ENCODE data around the gene ZNF277. TPM values are rescaled to one million over a fixed set of nuclear protein-coding genes. Genes with fewer than 3 reads are reported as not detected.

The ZNF277 gene
- total and polyA plus RNA-seq, 2 experiments from 2014 or later = 10.0 to 34.6 TPM

- no peaks in the 10 kb centered on the region for H4K20me1 ChIP-seq (ENCODE audit: insufficient read depth, poor library complexity, severe bottlenecking)
- no peaks in the 10 kb centered on the region for H3K36me3 ChIP-seq (replicated peaks; ENCODE audit: insufficient read depth, low read depth)
- no peak for DNase-seq (ENCODE audit: low spot score)
- H3K4me1 ChIP-seq (ENCODE audit: insufficient read depth) = no peaks in the 10 kb centered on the region
- H3K9me3 ChIP-seq (ENCODE audit: low read depth) = no peaks in the 10 kb centered on the region
- TF ChIP-seq, protein P1, sequence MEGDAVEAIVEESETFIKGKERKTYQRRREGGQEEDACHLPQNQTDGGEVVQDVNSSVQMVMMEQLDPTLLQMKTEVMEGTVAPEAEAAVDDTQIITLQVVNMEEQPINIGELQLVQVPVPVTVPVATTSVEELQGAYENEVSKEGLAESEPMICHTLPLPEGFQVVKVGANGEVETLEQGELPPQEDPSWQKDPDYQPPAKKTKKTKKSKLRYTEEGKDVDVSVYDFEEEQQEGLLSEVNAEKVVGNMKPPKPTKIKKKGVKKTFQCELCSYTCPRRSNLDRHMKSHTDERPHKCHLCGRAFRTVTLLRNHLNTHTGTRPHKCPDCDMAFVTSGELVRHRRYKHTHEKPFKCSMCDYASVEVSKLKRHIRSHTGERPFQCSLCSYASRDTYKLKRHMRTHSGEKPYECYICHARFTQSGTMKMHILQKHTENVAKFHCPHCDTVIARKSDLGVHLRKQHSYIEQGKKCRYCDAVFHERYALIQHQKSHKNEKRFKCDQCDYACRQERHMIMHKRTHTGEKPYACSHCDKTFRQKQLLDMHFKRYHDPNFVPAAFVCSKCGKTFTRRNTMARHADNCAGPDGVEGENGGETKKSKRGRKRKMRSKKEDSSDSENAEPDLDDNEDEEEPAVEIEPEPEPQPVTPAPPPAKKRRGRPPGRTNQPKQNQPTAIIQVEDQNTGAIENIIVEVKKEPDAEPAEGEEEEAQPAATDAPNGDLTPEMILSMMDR (IDR thresholded peaks at IDR 0.05; ENCODE audit: poor library complexity) = no peak
- TF ChIP-seq EZH2phosphoT487 (IDR thresholded peaks at IDR 0.05; ENCODE audit: low read depth, severe bottlenecking, unreplicated experiment) = no peak
- TF ChIP-seq EZH2 (IDR thresholded peaks at IDR 0.05; ENCODE audit: borderline replicate concordance) = no peak
- H2AFZ ChIP-seq = no peak overlapping the region
- H3K4me3 ChIP-seq = no peak overlapping the region
- H3K9me2 ChIP-seq (replicated peaks; ENCODE audit: insufficient read depth) = no peaks in the 10 kb centered on the region
- H3K27me3 ChIP-seq = no peaks in the 10 kb centered on the region
- WGBS (ENCODE audit: low lambda C conversion rate, missing lambda C conversion rate) = 58% methylated on average over 2 of the region's 2 CpGs
- H3K27ac ChIP-seq = no peak overlapping the region
- peaks cover 30% of the 10 kb centered on the region for H3K79me2 ChIP-seq
- H3K4me2 ChIP-seq = no peak overlapping the region
These were observed 30.1 kb downstream of the ZNF277 start for GRCh38 chr7:112236597-112236996.

GRCh38 chr7:112238330-112238729 is 31.8 kb downstream of the ZNF277 start:
- H3K9me2 ChIP-seq (replicated peaks; ENCODE audit: insufficient read depth) = no peaks in the 10 kb centered on the region
- 100% methylated on average over 3 of the region's 3 CpGs for WGBS (ENCODE audit: low lambda C conversion rate, missing lambda C conversion rate)
- peaks cover 30% of the 10 kb centered on the region for H3K79me2 ChIP-seq
- no peak overlapping the region for H3K4me3 ChIP-seq
- H3K36me3 ChIP-seq (replicated peaks; ENCODE audit: insufficient read depth, low read depth) = no peaks in the 10 kb centered on the region
- no peaks in the 10 kb centered on the region for H3K27me3 ChIP-seq
- H3K4me2 ChIP-seq = no peak overlapping the region
- no peak overlapping the region for H3K27ac ChIP-seq
- TF ChIP-seq EZH2 (IDR thresholded peaks at IDR 0.05; ENCODE audit: borderline replicate concordance) (no peak), EZH2phosphoT487 (IDR thresholded peaks at IDR 0.05; ENCODE audit: low read depth, severe bottlenecking, unreplicated experiment) (no peak)
- TF ChIP-seq, protein P1 (IDR thresholded peaks at IDR 0.05; ENCODE audit: poor library complexity) = no peak
- no peak overlapping the region for H2AFZ ChIP-seq
- no peak for DNase-seq (ENCODE audit: low spot score)
- H3K4me1 ChIP-seq (ENCODE audit: insufficient read depth) = no peaks in the 10 kb centered on the region
- no peaks in the 10 kb centered on the region for H4K20me1 ChIP-seq (ENCODE audit: insufficient read depth, poor library complexity, severe bottlenecking)
- H3K9me3 ChIP-seq (ENCODE audit: low read depth) = no peaks in the 10 kb centered on the region

DNA sequence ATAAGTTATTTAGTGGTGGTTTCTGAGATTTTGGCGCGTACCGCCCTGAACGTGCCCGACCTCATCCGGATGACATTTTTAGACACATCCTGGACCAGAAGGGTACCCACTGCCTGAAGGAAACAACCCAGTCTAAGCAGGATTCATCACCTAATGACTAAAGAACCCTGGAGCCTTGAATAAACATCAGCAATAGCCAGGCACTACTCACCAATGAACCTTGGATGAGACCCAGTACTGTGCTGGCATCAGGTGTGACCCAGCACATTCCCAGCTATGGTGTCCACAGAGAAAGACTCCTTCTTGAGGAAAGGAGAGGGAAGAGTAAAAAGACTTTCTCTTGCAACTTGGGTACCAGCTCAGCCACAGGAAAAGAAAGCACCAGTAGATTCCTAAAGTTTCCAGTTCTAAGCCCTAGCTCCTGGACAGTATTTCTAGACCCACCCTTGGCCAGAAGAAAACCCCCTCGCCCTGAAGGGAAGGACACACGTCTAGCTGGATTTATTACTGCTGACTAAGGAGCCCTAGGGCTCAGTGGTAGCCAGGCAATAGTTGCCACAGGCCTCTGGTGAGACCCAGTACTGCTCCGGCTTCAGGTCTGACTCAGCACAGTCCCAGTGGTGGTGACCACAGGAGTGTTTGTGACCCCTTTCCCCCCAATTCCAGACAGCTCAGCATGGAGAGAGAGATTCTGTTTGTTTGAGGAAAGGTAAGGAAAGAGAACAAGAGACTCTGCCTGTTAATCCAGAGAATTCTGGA is 32.5 kb downstream of the ZNF277 start:
- H3K4me2 ChIP-seq = no peak overlapping the region
- H3K79me2 ChIP-seq = peaks cover 25% of the 10 kb centered on the region
- H3K27ac ChIP-seq = no peak overlapping the region
- TF ChIP-seq, protein P1 (IDR thresholded peaks at IDR 0.05; ENCODE audit: poor library complexity) = no peak
- no peak for TF ChIP-seq EZH2 (IDR thresholded peaks at IDR 0.05; ENCODE audit: borderline replicate concordance)
- no peak for TF ChIP-seq EZH2phosphoT487 (IDR thresholded peaks at IDR 0.05; ENCODE audit: low read depth, severe bottlenecking, unreplicated experiment)
- WGBS (ENCODE audit: low lambda C conversion rate, missing lambda C conversion rate) = 94% methylated on average over 9 of the region's 9 CpGs
- H4K20me1 ChIP-seq (ENCODE audit: insufficient read depth, poor library complexity, severe bottlenecking) = no peaks in the 10 kb centered on the region
- H3K36me3 ChIP-seq (replicated peaks; ENCODE audit: insufficient read depth, low read depth) = no peaks in the 10 kb centered on the region
- no peak overlapping the region for H3K4me3 ChIP-seq
- no peaks in the 10 kb centered on the region for H3K9me3 ChIP-seq (ENCODE audit: low read depth)
- no peaks in the 10 kb centered on the region for H3K4me1 ChIP-seq (ENCODE audit: insufficient read depth)
- no peak overlapping the region for H2AFZ ChIP-seq
- no peaks in the 10 kb centered on the region for H3K9me2 ChIP-seq (replicated peaks; ENCODE audit: insufficient read depth)
- no peak for DNase-seq (ENCODE audit: low spot score)
- no peaks in the 10 kb centered on the region for H3K27me3 ChIP-seq

Measured in hepatocyte (in vitro differentiated cells).